22Rv1 (cell line): ENCODE results near the gene RERE.

Experiments used
- CTCF ChIP-seq: fragments of 450-650 bp; IDR thresholded peaks from 2 replicates; pipeline ENCODE4 v1.5.1; 2017; ENCODE audit warnings: mild to moderate bottlenecking
- ZFX ChIP-seq: fragments of 450-650 bp; IDR thresholded peaks from 2 replicates; pipeline ENCODE4 v1.6.1; 2017; ENCODE audit warnings: antibody characterized with exemption, borderline replicate concordance

GRCh38 chr1:8423692-8424538 is 393.5 kb downstream of the RERE start:
- TF ChIP-seq CTCF (no peak), ZFX (no peak)
